Activated CD4-positive, alpha-beta T cell treated with anti-CD3 and anti-CD28 coated beads for 1 hour (primary cell): Measurements from ENCODE around the gene PCDHGA8.
"Not testable (repeated sequence)": the region's sequence is repeated elsewhere in the genome, so short reads cannot be mapped to it uniquely, and the experiment has no call there.

Experiments
- DNase-seq: peaks from one replicate; pipeline ENCODE4 v3.0.0-alpha.2; 2020

Gene PCDHGA8

GRCh38 chr5:141403387-141403786, 11.0 kb downstream of the PCDHGA8 start:
- no peak for DNase-seq

- not testable (repeated sequence) for DNase-seq
Observed at GRCh38 chr5:141407790-141408505, 15.5 kb downstream of the PCDHGA8 start, which contains the start of gene PCDHGB6. Gene PCDHGB6 (plus strand): TSS chr5:141408021. CDS start chr5:141408203, 182 bp downstream.

- no peak for DNase-seq
Observed at GRCh38 chr5:141409598-141410306, 17.3 kb downstream of the PCDHGA8 start.

GRCh38 chr5:141411575-141411974, 19.1 kb downstream of the PCDHGA8 start:
- no peak for DNase-seq

GRCh38 chr5:141412854-141413539, 20.6 kb downstream of the PCDHGA8 start, which contains the start of gene PCDHGA10:
Gene PCDHGA10 (plus strand): TSS chr5:141412987. CDS start chr5:141413176, 189 bp downstream.
- DNase-seq, result peak; percentile 38

GRCh38 chr5:141413540-141414069, 21.2 kb downstream of the PCDHGA8 start:
- no peak for DNase-seq

- not testable (repeated sequence) for DNase-seq
Observed at GRCh38 chr5:141414548-141415274, 22.3 kb downstream of the PCDHGA8 start.

GRCh38 chr5:141415275-141415618, 22.8 kb downstream of the PCDHGA8 start:
- DNase-seq, result not testable (repeated sequence)

GRCh38 chr5:141417494-141418172, 25.2 kb downstream of the PCDHGA8 start, which contains the start of gene PCDHGB7:
Gene PCDHGB7 (plus strand): TSS chr5:141417677. CDS start chr5:141417860, 183 bp downstream.
- not testable (repeated sequence) for DNase-seq

GRCh38 chr5:141419074-141419880, 26.8 kb downstream of the PCDHGA8 start:
- no peak for DNase-seq

GRCh38 chr5:141420855-141421488, 28.5 kb downstream of the PCDHGA8 start, which contains the start of gene PCDHGA11:
Gene PCDHGA11 (plus strand): TSS chr5:141421051. CDS start chr5:141421228, 177 bp downstream.
- DNase-seq, result no peak

- DNase-seq, result no peak
Observed at GRCh38 chr5:141421489-141421855, 29.0 kb downstream of the PCDHGA8 start.

GRCh38 chr5:141422742-141423291, 30.4 kb downstream of the PCDHGA8 start:
- DNase-seq, result no peak

- DNase-seq, result no peak
Observed at GRCh38 chr5:141427783-141428426, 35.5 kb downstream of the PCDHGA8 start.

GRCh38 chr5:141430332-141431113, 38.1 kb downstream of the PCDHGA8 start, which contains the start of gene PCDHGA12:
Gene PCDHGA12 (plus strand): TSS chr5:141430507. CDS start chr5:141430760, 253 bp downstream.
- DNase-seq, result no peak

- no peak for DNase-seq
Observed at GRCh38 chr5:141431286-141431685, 38.9 kb downstream of the PCDHGA8 start.

- DNase-seq, result not testable (repeated sequence)
Observed at GRCh38 chr5:141432308-141432707, 39.9 kb downstream of the PCDHGA8 start.

- not testable (repeated sequence) for DNase-seq
Observed at GRCh38 chr5:141432726-141433125, 40.3 kb downstream of the PCDHGA8 start.
